Neuron (in vitro differentiated cells): ENCODE measurements around the gene ME1.
A peak's percentile ranks its signal among the peaks of the same experiment; 100 is the strongest.
"Not testable (repeated sequence)": the region's sequence is repeated elsewhere in the genome, so short reads cannot be mapped to it uniquely, and the experiment has no call there.

Source experiments
- H2AFZ ChIP-seq: one replicate; pipeline ENCODE4 v1.6.1; 2013; ENCODE audit warnings: low read depth, mild to moderate bottlenecking, inconsistent platforms, low read length, moderate library complexity
- H3K27me3 ChIP-seq: one replicate; pipeline ENCODE4 v1.6.1; 2013; ENCODE audit warnings: low read length; ENCODE audit not compliant: insufficient read depth
- H3K36me3 ChIP-seq: one replicate; pipeline ENCODE4 v1.6.1; 2013; ENCODE audit warnings: low read length; ENCODE audit not compliant: insufficient read depth
- H3K4me1 ChIP-seq: one replicate; pipeline ENCODE4 v1.6.1; 2013; ENCODE audit warnings: low read length; ENCODE audit not compliant: insufficient read depth
- H3K4me3 ChIP-seq: 2 replicates; pipeline ENCODE4 v1.5.1; 2013; ENCODE audit warnings: mild to moderate bottlenecking, low read length, moderate library complexity
- H3K9me3 ChIP-seq: one replicate; pipeline ENCODE4 v1.6.1; 2013; ENCODE audit warnings: low read length

The ME1 gene

GRCh38 chr6:83215131-83216047 lies 215.5 kb downstream of the ME1 start:
- Histone ChIP-seq H3K4me1 (no peaks in the 10 kb centered on the region), H3K4me3 (no peak overlapping the region), H3K27me3 (peaks cover 20% of the 10 kb centered on the region), H3K9me3 (no peaks in the 10 kb centered on the region), H2AFZ (peak overlapping the region; percentile 51), H3K36me3 (no peaks in the 10 kb centered on the region)

GRCh38 chr6:83202031-83202430 lies 228.8 kb downstream of the ME1 start:
- Histone ChIP-seq H3K27me3 (no peaks in the 10 kb centered on the region), H3K9me3 (no peaks in the 10 kb centered on the region), H3K4me3 (no peak overlapping the region), H2AFZ (peak overlapping the region; percentile 46), H3K36me3 (no peaks in the 10 kb centered on the region), H3K4me1 (no peaks in the 10 kb centered on the region)

GRCh38 chr6:83199863-83200225 lies 231.0 kb downstream of the ME1 start:
- Histone ChIP-seq H3K36me3 (peaks cover 9% of the 10 kb centered on the region), H3K4me1 (no peaks in the 10 kb centered on the region), H3K27me3 (no peaks in the 10 kb centered on the region), H3K9me3 (no peaks in the 10 kb centered on the region), H2AFZ (no peak overlapping the region), H3K4me3 (no peak overlapping the region)

- no peak overlapping the region for H3K4me3 ChIP-seq
- no peaks in the 10 kb centered on the region for H3K27me3 ChIP-seq
- H3K36me3 ChIP-seq, result peaks cover 9% of the 10 kb centered on the region
- no peaks in the 10 kb centered on the region for H3K9me3 ChIP-seq
- no peak overlapping the region for H2AFZ ChIP-seq
- H3K4me1 ChIP-seq, result peaks cover 3% of the 10 kb centered on the region
Observed at GRCh38 chr6:83199173-83199862, 231.5 kb downstream of the ME1 start.

GRCh38 chr6:83198486-83199172 lies 232.2 kb downstream of the ME1 start:
- no peaks in the 10 kb centered on the region for H3K9me3 ChIP-seq
- peaks cover 9% of the 10 kb centered on the region for H3K36me3 ChIP-seq
- H3K4me3 ChIP-seq, result no peak overlapping the region
- no peaks in the 10 kb centered on the region for H3K27me3 ChIP-seq
- H2AFZ ChIP-seq, result no peak overlapping the region
- H3K4me1 ChIP-seq, result peaks cover 6% of the 10 kb centered on the region

- H3K27me3 ChIP-seq, result no peaks in the 10 kb centered on the region
Observed at GRCh38 chr6:83193747-83194566, 236.9 kb downstream of the ME1 start.

GRCh38 chr6:83192871-83193746 lies 237.7 kb downstream of the ME1 start, which contains the start of the genes PGM3 and RWDD2A:
Gene PGM3 (minus strand): TSS chr6:83193265. CDS start chr6:83191012, 2,253 bp downstream.
Gene RWDD2A (plus strand): TSS chr6:83193357. CDS start chr6:83194452, 1,095 bp downstream.
- peaks cover 26% of the 10 kb centered on the region for H3K36me3 ChIP-seq
- no peaks in the 10 kb centered on the region for H3K27me3 ChIP-seq
- H2AFZ ChIP-seq, result peak within 1 kb of the TSS; percentile 94
- H3K9me3 ChIP-seq, result no peaks in the 10 kb centered on the region
- peak within 1 kb of the TSS; percentile 96 for H3K4me3 ChIP-seq
- peaks cover 10% of the 10 kb centered on the region for H3K4me1 ChIP-seq

More at GRCh38 chr6:83193747-83194566, 236.9 kb downstream of the ME1 start:
- peak overlapping the region; percentile 94 for H2AFZ ChIP-seq
- H3K4me1 ChIP-seq, result peaks cover 10% of the 10 kb centered on the region
- peaks cover 26% of the 10 kb centered on the region for H3K36me3 ChIP-seq
- no peaks in the 10 kb centered on the region for H3K9me3 ChIP-seq
- peak overlapping the region; percentile 96 for H3K4me3 ChIP-seq

- Histone ChIP-seq H3K27me3 (no peaks in the 10 kb centered on the region), H3K36me3 (peaks cover 30% of the 10 kb centered on the region), H3K4me3 (peak overlapping the region; percentile 96), H3K4me1 (peaks cover 10% of the 10 kb centered on the region), H3K9me3 (no peaks in the 10 kb centered on the region), H2AFZ (peak overlapping the region; percentile 94)
Observed at GRCh38 chr6:83192456-83192855, 238.4 kb downstream of the ME1 start.

- H3K4me1 ChIP-seq, H3K9me3 ChIP-seq, H3K27me3 ChIP-seq: not testable (repeated sequence)
- Histone ChIP-seq H3K36me3 (peaks cover 31% of the 10 kb centered on the region), H3K4me3 (peak overlapping the region; percentile 96), H2AFZ (peak overlapping the region; percentile 94)
Observed at GRCh38 chr6:83191974-83192373, 238.9 kb downstream of the ME1 start.

GRCh38 chr6:83190626-83191025 lies 240.2 kb downstream of the ME1 start:
- Histone ChIP-seq H3K36me3 (peaks cover 32% of the 10 kb centered on the region), H3K27me3 (no peaks in the 10 kb centered on the region), H3K4me1 (peaks cover 10% of the 10 kb centered on the region), H2AFZ (no peak overlapping the region), H3K9me3 (no peaks in the 10 kb centered on the region), H3K4me3 (no peak overlapping the region)

- Histone ChIP-seq H3K4me3 (no peak overlapping the region), H2AFZ (no peak overlapping the region), H3K4me1 (peaks cover 4% of the 10 kb centered on the region), H3K36me3 (peaks cover 44% of the 10 kb centered on the region), H3K27me3 (no peaks in the 10 kb centered on the region), H3K9me3 (no peaks in the 10 kb centered on the region)
Observed at GRCh38 chr6:83188501-83188900, 242.3 kb downstream of the ME1 start.
